SK-N-SH treated with all-trans-retinoic acid at 6 μM for 48 hours (cell line): ENCODE measurements around the gene ZNF488.

ENCODE experiments used
- ATAC-seq: fragments of 200-7000 bp; cut with Tn5 transposase; 3 replicates; pipeline ENCODE4 v1.9.1; 2020; ENCODE audit warnings: mild to moderate bottlenecking, moderate library complexity
- ARNTL ChIP-seq: fragments of 450-650 bp; formaldehyde crosslinking; IDR thresholded peaks from 2 replicates; pipeline ENCODE4 v1.5.0; 2020; ENCODE audit warnings: low read depth, mild to moderate bottlenecking, moderate library complexity, borderline replicate concordance
- BACH2 ChIP-seq: fragments of 250-450 bp; sonication (Bioruptor Pico); IDR thresholded peaks from 2 replicates; pipeline ENCODE4 v1.9.0; 2021; ENCODE audit warnings: mild to moderate bottlenecking, borderline replicate concordance
- CSDC2 ChIP-seq: fragments of 250-450 bp; sonication (Bioruptor Pico); IDR thresholded peaks from 2 replicates; pipeline ENCODE4 v1.5.0; 2020; ENCODE audit warnings: mild to moderate bottlenecking, moderate library complexity
- ESRRG ChIP-seq: fragments of 250-450 bp; sonication (Bioruptor Pico); IDR thresholded peaks from 2 replicates; pipeline ENCODE4 v1.6.1; 2021; ENCODE audit warnings: mild to moderate bottlenecking
- GLIS3 ChIP-seq: fragments of 250-450 bp; sonication (Bioruptor Pico); IDR thresholded peaks from 2 replicates; pipeline ENCODE4 v1.5.0; 2020; ENCODE audit warnings: mild to moderate bottlenecking, moderate library complexity
- ISL1 ChIP-seq: fragments of 250-450 bp; sonication (Bioruptor Pico); IDR thresholded peaks from 2 replicates; pipeline ENCODE4 v2.1.2; 2022; ENCODE audit warnings: mild to moderate bottlenecking, moderate library complexity
- OSR1 ChIP-seq: fragments of 250-450 bp; sonication (Bioruptor Pico); IDR thresholded peaks from 2 replicates; pipeline ENCODE4 v1.8.0; 2022; ENCODE audit warnings: moderate library complexity, mild to moderate bottlenecking, inconsistent platforms
- PPARA ChIP-seq: fragments of 250-450 bp; sonication (Bioruptor Pico); IDR thresholded peaks from 2 replicates; pipeline ENCODE4 v1.5.0; 2020; ENCODE audit warnings: mild to moderate bottlenecking, borderline replicate concordance
- RARB ChIP-seq: fragments of 250-450 bp; sonication (Bioruptor Pico); IDR thresholded peaks from 2 replicates; pipeline ENCODE4 v1.8.0; 2021; ENCODE audit warnings: mild to moderate bottlenecking, moderate library complexity
- SNAI2 ChIP-seq: fragments of 250-450 bp; sonication (Bioruptor Pico); IDR thresholded peaks from 2 replicates; pipeline ENCODE4 v1.5.0; 2020; ENCODE audit warnings: mild to moderate bottlenecking, moderate library complexity
- TCF4 ChIP-seq: fragments of 250-450 bp; sonication (Bioruptor Pico); IDR thresholded peaks from 2 replicates; pipeline ENCODE4 v1.8.0; 2021; ENCODE audit warnings: mild to moderate bottlenecking, moderate library complexity, borderline replicate concordance
- TOX ChIP-seq: fragments of 250-450 bp; sonication (Bioruptor Pico); IDR thresholded peaks from 2 replicates; pipeline ENCODE4 v1.8.0; 2021; ENCODE audit warnings: mild to moderate bottlenecking, moderate library complexity, borderline replicate concordance
- ZC3H10 ChIP-seq: fragments of 250-450 bp; sonication (Bioruptor Pico); IDR thresholded peaks from 2 replicates; pipeline ENCODE4 v1.5.1; 2021; ENCODE audit warnings: mild to moderate bottlenecking, moderate library complexity
- ZFP30 ChIP-seq: fragments of 450-650 bp; formaldehyde crosslinking; IDR thresholded peaks from 2 replicates; pipeline ENCODE4 v1.5.0; 2022; ENCODE audit warnings: mild to moderate bottlenecking, moderate library complexity
- ZNF565 ChIP-seq: fragments of 450-650 bp; formaldehyde crosslinking; conservative IDR thresholded peaks from 2 replicates; pipeline ENCODE4 v1.5.0; 2020; ENCODE audit warnings: low read depth, mild to moderate bottlenecking, moderate library complexity
- ZNF8 ChIP-seq: fragments of 450-650 bp; formaldehyde crosslinking; IDR thresholded peaks from 2 replicates; pipeline ENCODE4 v1.5.0; 2020; ENCODE audit warnings: mild to moderate bottlenecking, moderate library complexity
- TF ChIP-seq, protein P1 (sequence below): fragments of 250-450 bp; sonication (Bioruptor Pico); IDR thresholded peaks from 2 replicates; pipeline ENCODE4 v1.8.0; 2021; ENCODE audit warnings: low read depth, mild to moderate bottlenecking, moderate library complexity, borderline replicate concordance
- TF ChIP-seq, protein P2 (sequence below): fragments of 250-450 bp; sonication (Bioruptor Pico); IDR thresholded peaks from 2 replicates; pipeline ENCODE4 v1.5.0; 2020; ENCODE audit warnings: mild to moderate bottlenecking, moderate library complexity
- TF ChIP-seq, protein P3 (sequence below): fragments of 250-450 bp; sonication (Bioruptor Pico); IDR thresholded peaks from 2 replicates; pipeline ENCODE4 v1.8.0; 2020; ENCODE audit warnings: mild to moderate bottlenecking, moderate library complexity, borderline replicate concordance
- TF ChIP-seq, protein P4 (sequence below): fragments of 250-450 bp; sonication (Bioruptor Pico); IDR thresholded peaks from 2 replicates; pipeline ENCODE4 v1.5.1; 2021; ENCODE audit warnings: mild to moderate bottlenecking, moderate library complexity
- TF ChIP-seq, protein P5 (sequence below): fragments of 250-450 bp; sonication (Bioruptor Pico); IDR thresholded peaks from 2 replicates; pipeline ENCODE4 v1.5.1; 2020; ENCODE audit warnings: low read depth, mild to moderate bottlenecking, moderate library complexity

ZNF488 gene

DNA sequence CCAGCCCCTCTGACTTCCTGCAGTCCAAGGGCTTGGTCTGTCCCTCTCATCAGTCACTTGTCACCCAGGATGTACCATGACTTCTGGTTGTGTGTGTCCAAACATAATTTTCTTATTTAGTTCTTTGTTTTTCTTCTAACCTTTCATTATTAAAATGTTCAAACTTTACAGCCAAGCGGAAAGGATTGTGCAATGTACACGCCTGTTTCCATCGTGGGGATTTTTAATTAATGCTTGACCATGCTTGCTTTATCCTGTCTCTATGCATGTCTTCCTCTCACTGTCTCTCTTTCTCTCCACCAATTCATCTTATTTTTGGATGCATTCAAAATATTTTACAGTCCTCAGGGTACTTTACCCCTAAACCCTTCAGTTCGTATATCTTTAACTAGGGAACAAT lies 26.2 kb upstream of the ZNF488 start:
- no peak for TF ChIP-seq OSR1
- ATAC-seq = no peak

DNA sequence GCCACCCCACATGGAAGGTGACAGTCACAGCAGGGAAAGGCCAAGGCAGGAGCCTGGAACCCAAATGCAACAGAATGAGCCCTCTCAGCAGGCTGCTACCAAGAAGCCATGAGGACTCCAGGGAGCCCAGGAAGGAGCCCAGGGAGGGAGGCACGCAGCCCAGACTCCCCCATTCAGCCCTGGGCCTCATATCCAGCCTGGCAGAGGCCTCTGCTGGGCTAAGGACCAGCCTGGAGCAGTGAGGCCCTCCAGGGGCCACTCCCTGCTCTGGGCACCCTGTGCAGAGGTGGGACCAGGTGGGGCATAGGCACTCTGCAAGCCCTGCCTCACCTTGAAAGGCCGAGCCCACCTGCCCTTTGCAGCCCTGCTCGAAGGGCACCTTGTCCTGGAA lies 25.8 kb upstream of the ZNF488 start:
- no peak for ATAC-seq
- TF ChIP-seq, protein P1, sequence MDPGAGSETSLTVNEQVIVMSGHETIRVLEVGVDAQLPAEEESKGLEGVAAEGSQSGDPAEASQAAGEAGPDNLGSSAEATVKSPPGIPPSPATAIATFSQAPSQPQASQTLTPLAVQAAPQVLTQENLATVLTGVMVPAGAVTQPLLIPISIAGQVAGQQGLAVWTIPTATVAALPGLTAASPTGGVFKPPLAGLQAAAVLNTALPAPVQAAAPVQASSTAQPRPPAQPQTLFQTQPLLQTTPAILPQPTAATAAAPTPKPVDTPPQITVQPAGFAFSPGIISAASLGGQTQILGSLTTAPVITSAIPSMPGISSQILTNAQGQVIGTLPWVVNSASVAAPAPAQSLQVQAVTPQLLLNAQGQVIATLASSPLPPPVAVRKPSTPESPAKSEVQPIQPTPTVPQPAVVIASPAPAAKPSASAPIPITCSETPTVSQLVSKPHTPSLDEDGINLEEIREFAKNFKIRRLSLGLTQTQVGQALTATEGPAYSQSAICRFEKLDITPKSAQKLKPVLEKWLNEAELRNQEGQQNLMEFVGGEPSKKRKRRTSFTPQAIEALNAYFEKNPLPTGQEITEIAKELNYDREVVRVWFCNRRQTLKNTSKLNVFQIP (CRISPR knock-in tag) = no peak
- no peak for TF ChIP-seq ISL1
- TF ChIP-seq ESRRG (CRISPR knock-in tag) = no peak
- TF ChIP-seq BACH2 (CRISPR knock-in tag) = no peak
- no peak for TF ChIP-seq ZC3H10 (CRISPR knock-in tag)
- TF ChIP-seq RARB (CRISPR knock-in tag) = no peak
- TF ChIP-seq, protein P2, sequence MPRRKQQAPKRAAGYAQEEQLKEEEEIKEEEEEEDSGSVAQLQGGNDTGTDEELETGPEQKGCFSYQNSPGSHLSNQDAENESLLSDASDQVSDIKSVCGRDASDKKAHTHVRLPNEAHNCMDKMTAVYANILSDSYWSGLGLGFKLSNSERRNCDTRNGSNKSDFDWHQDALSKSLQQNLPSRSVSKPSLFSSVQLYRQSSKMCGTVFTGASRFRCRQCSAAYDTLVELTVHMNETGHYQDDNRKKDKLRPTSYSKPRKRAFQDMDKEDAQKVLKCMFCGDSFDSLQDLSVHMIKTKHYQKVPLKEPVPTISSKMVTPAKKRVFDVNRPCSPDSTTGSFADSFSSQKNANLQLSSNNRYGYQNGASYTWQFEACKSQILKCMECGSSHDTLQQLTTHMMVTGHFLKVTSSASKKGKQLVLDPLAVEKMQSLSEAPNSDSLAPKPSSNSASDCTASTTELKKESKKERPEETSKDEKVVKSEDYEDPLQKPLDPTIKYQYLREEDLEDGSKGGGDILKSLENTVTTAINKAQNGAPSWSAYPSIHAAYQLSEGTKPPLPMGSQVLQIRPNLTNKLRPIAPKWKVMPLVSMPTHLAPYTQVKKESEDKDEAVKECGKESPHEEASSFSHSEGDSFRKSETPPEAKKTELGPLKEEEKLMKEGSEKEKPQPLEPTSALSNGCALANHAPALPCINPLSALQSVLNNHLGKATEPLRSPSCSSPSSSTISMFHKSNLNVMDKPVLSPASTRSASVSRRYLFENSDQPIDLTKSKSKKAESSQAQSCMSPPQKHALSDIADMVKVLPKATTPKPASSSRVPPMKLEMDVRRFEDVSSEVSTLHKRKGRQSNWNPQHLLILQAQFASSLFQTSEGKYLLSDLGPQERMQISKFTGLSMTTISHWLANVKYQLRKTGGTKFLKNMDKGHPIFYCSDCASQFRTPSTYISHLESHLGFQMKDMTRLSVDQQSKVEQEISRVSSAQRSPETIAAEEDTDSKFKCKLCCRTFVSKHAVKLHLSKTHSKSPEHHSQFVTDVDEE = no peak
- no peak for TF ChIP-seq TCF4 (CRISPR knock-in tag)
- TF ChIP-seq ZNF8 (CRISPR knock-in tag) = no peak
- no peak for TF ChIP-seq OSR1
- TF ChIP-seq, protein P3, sequence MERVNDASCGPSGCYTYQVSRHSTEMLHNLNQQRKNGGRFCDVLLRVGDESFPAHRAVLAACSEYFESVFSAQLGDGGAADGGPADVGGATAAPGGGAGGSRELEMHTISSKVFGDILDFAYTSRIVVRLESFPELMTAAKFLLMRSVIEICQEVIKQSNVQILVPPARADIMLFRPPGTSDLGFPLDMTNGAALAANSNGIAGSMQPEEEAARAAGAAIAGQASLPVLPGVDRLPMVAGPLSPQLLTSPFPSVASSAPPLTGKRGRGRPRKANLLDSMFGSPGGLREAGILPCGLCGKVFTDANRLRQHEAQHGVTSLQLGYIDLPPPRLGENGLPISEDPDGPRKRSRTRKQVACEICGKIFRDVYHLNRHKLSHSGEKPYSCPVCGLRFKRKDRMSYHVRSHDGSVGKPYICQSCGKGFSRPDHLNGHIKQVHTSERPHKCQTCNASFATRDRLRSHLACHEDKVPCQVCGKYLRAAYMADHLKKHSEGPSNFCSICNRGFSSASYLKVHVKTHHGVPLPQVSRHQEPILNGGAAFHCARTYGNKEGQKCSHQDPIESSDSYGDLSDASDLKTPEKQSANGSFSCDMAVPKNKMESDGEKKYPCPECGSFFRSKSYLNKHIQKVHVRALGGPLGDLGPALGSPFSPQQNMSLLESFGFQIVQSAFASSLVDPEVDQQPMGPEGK (CRISPR knock-in tag) = no peak
- TF ChIP-seq, protein P4, sequence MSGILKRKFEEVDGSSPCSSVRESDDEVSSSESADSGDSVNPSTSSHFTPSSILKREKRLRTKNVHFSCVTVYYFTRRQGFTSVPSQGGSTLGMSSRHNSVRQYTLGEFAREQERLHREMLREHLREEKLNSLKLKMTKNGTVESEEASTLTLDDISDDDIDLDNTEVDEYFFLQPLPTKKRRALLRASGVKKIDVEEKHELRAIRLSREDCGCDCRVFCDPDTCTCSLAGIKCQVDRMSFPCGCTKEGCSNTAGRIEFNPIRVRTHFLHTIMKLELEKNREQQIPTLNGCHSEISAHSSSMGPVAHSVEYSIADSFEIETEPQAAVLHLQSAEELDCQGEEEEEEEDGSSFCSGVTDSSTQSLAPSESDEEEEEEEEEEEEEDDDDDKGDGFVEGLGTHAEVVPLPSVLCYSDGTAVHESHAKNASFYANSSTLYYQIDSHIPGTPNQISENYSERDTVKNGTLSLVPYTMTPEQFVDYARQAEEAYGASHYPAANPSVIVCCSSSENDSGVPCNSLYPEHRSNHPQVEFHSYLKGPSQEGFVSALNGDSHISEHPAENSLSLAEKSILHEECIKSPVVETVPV (CRISPR knock-in tag) = no peak
- no peak for TF ChIP-seq ZFP30 (CRISPR knock-in tag)
- TF ChIP-seq ZNF565 (CRISPR knock-in tag) = no peak

DNA sequence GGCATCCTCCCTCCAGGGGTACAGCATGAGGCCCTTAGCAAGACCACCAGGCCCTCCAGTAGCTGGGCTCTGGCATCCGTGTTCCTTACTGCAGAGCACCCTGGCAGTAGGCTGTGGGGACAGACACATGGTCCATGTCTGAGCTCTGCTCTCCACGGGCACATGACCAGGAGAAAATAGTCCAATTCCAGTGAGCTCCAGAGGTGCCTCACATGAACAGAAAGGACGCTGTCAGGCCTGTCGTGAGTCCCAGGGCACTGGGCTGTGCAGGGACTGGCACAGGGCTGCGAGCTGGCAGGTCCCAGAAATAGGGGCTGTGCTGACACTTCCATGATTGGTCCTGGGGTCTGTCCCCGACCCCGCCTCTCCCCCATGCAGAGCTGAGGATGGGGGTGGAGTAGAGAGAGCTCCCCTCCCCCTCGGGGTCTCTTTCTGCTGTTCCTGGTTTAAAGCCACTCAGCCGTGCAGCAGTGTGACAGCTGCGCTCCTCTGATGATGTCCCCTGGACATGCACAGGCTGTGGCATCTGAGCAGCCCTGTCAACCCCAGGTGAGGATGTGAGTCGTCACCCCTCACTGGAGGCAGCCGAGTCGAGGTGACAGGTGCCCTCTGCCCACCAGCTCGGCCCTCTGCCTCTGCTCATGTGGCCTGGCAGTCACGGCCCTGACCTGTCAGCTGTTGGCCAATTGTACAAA lies 25.2 kb upstream of the ZNF488 start:
- no peak for ATAC-seq

More for the DNA sequence above, 25.2 kb upstream of the ZNF488 start:
- TF ChIP-seq RARB (CRISPR knock-in tag) = no peak
- TF ChIP-seq, protein P1 (CRISPR knock-in tag) = no peak
- no peak for TF ChIP-seq PPARA
- TF ChIP-seq, protein P3 (CRISPR knock-in tag) = no peak
- no peak for TF ChIP-seq GLIS3 (CRISPR knock-in tag)
- TF ChIP-seq, protein P2 = no peak
- TF ChIP-seq TOX = no peak
- no peak for TF ChIP-seq ARNTL
- TF ChIP-seq ISL1 = no peak
- TF ChIP-seq ZNF8 (CRISPR knock-in tag) = no peak
- no peak for TF ChIP-seq CSDC2 (CRISPR knock-in tag)
- no peak for TF ChIP-seq TCF4 (CRISPR knock-in tag)
- TF ChIP-seq OSR1 = no peak
- TF ChIP-seq, protein P5, sequence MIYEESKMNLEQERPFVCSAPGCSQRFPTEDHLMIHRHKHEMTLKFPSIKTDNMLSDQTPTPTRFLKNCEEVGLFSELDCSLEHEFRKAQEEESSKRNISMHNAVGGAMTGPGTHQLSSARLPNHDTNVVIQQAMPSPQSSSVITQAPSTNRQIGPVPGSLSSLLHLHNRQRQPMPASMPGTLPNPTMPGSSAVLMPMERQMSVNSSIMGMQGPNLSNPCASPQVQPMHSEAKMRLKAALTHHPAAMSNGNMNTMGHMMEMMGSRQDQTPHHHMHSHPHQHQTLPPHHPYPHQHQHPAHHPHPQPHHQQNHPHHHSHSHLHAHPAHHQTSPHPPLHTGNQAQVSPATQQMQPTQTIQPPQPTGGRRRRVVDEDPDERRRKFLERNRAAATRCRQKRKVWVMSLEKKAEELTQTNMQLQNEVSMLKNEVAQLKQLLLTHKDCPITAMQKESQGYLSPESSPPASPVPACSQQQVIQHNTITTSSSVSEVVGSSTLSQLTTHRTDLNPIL (CRISPR knock-in tag) = no peak
- no peak for TF ChIP-seq SNAI2 (CRISPR knock-in tag)
- TF ChIP-seq ZNF565 (CRISPR knock-in tag) = no peak
- no peak for TF ChIP-seq ZFP30 (CRISPR knock-in tag)
